Measurements from ENCODE around the gene MSI2. TPM values are rescaled to one million over a fixed set of nuclear protein-coding genes. Genes with fewer than 3 reads are reported as not detected.

Gene MSI2
- total and polyA plus RNA-seq, 2 experiments from 2014 or later, result 18.9 to 41.8 TPM

DNA sequence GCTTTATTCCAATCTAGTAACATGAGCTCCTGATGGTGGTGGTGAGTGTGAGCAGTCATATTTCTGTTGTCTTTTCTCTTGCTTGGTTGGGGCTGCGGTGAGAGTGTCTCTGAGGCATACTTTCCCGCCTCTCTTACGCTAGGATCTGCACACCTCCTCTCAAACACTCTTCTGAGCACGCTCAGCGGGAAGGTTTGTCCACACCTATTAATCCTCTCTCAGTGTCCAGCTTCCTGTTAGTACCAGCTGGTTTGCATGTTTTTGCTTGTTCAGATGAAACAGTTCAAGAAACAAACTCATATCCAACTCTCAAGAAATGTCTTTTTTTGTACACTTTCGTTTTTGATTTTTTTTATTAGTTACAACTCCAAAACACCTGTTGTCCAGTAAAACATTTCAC lies 399.2 kb downstream of the MSI2 start:
- H3K36me3 ChIP-seq (ENCODE audit: insufficient read depth), result no peaks in the 10 kb centered on the region
- TF ChIP-seq ZNF331 (CRISPR knock-in tag; IDR thresholded peaks at IDR 0.05; ENCODE audit: low read depth) (no peak), POLR2AphosphoS5 (IDR thresholded peaks at IDR 0.05; ENCODE audit: low read depth) (no peak), ZNF114 (CRISPR knock-in tag; IDR thresholded peaks at IDR 0.05) (no peak), CREB1 (CRISPR knock-in tag; IDR thresholded peaks at IDR 0.05; ENCODE audit: low read depth) (no peak), STAT1 (IDR thresholded peaks at IDR 0.05; ENCODE audit: unreplicated experiment) (no peak), JUNB (IDR thresholded peaks at IDR 0.05; ENCODE audit: unreplicated experiment) (no peak), NANOG (IDR thresholded peaks at IDR 0.05; ENCODE audit: borderline replicate concordance) (no peak), EZH2phosphoT487 (IDR thresholded peaks at IDR 0.05; ENCODE audit: unreplicated experiment) (no peak)
- TF ChIP-seq, protein P1, sequence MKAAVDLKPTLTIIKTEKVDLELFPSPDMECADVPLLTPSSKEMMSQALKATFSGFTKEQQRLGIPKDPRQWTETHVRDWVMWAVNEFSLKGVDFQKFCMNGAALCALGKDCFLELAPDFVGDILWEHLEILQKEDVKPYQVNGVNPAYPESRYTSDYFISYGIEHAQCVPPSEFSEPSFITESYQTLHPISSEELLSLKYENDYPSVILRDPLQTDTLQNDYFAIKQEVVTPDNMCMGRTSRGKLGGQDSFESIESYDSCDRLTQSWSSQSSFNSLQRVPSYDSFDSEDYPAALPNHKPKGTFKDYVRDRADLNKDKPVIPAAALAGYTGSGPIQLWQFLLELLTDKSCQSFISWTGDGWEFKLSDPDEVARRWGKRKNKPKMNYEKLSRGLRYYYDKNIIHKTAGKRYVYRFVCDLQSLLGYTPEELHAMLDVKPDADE (IDR thresholded peaks at IDR 0.05), result no peak
- TF ChIP-seq, protein P2, sequence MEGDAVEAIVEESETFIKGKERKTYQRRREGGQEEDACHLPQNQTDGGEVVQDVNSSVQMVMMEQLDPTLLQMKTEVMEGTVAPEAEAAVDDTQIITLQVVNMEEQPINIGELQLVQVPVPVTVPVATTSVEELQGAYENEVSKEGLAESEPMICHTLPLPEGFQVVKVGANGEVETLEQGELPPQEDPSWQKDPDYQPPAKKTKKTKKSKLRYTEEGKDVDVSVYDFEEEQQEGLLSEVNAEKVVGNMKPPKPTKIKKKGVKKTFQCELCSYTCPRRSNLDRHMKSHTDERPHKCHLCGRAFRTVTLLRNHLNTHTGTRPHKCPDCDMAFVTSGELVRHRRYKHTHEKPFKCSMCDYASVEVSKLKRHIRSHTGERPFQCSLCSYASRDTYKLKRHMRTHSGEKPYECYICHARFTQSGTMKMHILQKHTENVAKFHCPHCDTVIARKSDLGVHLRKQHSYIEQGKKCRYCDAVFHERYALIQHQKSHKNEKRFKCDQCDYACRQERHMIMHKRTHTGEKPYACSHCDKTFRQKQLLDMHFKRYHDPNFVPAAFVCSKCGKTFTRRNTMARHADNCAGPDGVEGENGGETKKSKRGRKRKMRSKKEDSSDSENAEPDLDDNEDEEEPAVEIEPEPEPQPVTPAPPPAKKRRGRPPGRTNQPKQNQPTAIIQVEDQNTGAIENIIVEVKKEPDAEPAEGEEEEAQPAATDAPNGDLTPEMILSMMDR (conservative IDR thresholded peaks at IDR 0.05; ENCODE audit: low read depth in 2 of 2), result no peak
- TF ChIP-seq, protein P3, sequence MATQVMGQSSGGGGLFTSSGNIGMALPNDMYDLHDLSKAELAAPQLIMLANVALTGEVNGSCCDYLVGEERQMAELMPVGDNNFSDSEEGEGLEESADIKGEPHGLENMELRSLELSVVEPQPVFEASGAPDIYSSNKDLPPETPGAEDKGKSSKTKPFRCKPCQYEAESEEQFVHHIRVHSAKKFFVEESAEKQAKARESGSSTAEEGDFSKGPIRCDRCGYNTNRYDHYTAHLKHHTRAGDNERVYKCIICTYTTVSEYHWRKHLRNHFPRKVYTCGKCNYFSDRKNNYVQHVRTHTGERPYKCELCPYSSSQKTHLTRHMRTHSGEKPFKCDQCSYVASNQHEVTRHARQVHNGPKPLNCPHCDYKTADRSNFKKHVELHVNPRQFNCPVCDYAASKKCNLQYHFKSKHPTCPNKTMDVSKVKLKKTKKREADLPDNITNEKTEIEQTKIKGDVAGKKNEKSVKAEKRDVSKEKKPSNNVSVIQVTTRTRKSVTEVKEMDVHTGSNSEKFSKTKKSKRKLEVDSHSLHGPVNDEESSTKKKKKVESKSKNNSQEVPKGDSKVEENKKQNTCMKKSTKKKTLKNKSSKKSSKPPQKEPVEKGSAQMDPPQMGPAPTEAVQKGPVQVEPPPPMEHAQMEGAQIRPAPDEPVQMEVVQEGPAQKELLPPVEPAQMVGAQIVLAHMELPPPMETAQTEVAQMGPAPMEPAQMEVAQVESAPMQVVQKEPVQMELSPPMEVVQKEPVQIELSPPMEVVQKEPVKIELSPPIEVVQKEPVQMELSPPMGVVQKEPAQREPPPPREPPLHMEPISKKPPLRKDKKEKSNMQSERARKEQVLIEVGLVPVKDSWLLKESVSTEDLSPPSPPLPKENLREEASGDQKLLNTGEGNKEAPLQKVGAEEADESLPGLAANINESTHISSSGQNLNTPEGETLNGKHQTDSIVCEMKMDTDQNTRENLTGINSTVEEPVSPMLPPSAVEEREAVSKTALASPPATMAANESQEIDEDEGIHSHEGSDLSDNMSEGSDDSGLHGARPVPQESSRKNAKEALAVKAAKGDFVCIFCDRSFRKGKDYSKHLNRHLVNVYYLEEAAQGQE (IDR thresholded peaks at IDR 0.05; ENCODE audit: unreplicated experiment), result no peak
- TF ChIP-seq, protein P4, sequence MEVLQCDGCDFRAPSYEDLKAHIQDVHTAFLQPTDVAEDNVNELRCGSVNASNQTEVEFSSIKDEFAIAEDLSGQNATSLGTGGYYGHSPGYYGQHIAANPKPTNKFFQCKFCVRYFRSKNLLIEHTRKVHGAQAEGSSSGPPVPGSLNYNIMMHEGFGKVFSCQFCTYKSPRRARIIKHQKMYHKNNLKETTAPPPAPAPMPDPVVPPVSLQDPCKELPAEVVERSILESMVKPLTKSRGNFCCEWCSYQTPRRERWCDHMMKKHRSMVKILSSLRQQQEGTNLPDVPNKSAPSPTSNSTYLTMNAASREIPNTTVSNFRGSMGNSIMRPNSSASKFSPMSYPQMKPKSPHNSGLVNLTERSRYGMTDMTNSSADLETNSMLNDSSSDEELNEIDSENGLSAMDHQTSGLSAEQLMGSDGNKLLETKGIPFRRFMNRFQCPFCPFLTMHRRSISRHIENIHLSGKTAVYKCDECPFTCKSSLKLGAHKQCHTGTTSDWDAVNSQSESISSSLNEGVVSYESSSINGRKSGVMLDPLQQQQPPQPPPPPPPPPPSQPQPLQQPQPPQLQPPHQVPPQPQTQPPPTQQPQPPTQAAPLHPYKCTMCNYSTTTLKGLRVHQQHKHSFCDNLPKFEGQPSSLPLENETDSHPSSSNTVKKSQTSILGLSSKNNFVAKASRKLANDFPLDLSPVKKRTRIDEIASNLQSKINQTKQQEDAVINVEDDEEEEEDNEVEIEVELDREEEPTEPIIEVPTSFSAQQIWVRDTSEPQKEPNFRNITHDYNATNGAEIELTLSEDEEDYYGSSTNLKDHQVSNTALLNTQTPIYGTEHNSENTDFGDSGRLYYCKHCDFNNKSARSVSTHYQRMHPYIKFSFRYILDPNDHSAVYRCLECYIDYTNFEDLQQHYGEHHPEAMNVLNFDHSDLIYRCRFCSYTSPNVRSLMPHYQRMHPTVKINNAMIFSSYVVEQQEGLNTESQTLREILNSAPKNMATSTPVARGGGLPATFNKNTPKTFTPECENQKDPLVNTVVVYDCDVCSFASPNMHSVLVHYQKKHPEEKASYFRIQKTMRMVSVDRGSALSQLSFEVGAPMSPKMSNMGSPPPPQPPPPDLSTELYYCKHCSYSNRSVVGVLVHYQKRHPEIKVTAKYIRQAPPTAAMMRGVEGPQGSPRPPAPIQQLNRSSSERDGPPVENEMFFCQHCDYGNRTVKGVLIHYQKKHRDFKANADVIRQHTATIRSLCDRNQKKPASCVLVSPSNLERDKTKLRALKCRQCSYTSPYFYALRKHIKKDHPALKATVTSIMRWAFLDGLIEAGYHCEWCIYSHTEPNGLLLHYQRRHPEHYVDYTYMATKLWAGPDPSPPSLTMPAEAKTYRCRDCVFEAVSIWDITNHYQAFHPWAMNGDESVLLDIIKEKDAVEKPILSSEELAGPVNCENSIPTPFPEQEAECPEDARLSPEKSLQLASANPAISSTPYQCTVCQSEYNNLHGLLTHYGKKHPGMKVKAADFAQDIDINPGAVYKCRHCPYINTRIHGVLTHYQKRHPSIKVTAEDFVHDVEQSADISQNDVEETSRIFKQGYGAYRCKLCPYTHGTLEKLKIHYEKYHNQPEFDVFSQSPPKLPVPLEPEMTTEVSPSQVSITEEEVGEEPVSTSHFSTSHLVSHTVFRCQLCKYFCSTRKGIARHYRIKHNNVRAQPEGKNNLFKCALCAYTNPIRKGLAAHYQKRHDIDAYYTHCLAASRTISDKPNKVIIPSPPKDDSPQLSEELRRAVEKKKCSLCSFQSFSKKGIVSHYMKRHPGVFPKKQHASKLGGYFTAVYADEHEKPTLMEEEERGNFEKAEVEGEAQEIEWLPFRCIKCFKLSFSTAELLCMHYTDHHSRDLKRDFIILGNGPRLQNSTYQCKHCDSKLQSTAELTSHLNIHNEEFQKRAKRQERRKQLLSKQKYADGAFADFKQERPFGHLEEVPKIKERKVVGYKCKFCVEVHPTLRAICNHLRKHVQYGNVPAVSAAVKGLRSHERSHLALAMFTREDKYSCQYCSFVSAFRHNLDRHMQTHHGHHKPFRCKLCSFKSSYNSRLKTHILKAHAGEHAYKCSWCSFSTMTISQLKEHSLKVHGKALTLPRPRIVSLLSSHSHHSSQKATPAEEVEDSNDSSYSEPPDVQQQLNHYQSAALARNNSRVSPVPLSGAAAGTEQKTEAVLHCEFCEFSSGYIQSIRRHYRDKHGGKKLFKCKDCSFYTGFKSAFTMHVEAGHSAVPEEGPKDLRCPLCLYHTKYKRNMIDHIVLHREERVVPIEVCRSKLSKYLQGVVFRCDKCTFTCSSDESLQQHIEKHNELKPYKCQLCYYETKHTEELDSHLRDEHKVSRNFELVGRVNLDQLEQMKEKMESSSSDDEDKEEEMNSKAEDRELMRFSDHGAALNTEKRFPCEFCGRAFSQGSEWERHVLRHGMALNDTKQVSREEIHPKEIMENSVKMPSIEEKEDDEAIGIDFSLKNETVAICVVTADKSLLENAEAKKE (CRISPR knock-in tag; IDR thresholded peaks at IDR 0.05), result no peak
- H3K4me1 Mint-ChIP-seq, result peaks cover 23% of the 10 kb centered on the region
- H3K4me2 ChIP-seq, result no peak overlapping the region
- no peak overlapping the region for H3K4me3 ChIP-seq
- H3F3A ChIP-seq (replicated peaks; ENCODE audit: low read depth), result no peaks in the 10 kb centered on the region
- DNase-seq (ENCODE audit: low spot score) (no peak), ATAC-seq (no peak)
- no peak overlapping the region for H3K27ac ChIP-seq (ENCODE audit: low read depth)
- H3K27ac Mint-ChIP-seq, result no peak overlapping the region
- no peaks in the 10 kb centered on the region for H4K20me1 ChIP-seq (replicated peaks; ENCODE audit: insufficient read depth)
- no peaks in the 10 kb centered on the region for H3K27me3 ChIP-seq (ENCODE audit: insufficient read depth)
- no peak overlapping the region for H3K4me3 Mint-ChIP-seq
- no peaks in the 10 kb centered on the region for H3K79me2 ChIP-seq (replicated peaks; ENCODE audit: insufficient read depth)
- H3K36me3 Mint-ChIP-seq (ENCODE audit: low read depth), result peaks cover 5% of the 10 kb centered on the region; the same call in 2 of the 3 replicates
- H3K9me2 ChIP-seq (ENCODE audit: insufficient read depth), result no peaks in the 10 kb centered on the region
- peaks cover 11% of the 10 kb centered on the region for H3K4me1 ChIP-seq (ENCODE audit: insufficient read depth)
- peaks cover 2% of the 10 kb centered on the region for H3K27me3 Mint-ChIP-seq (ENCODE audit: insufficient read depth, low read depth, poor library complexity)
- no peak overlapping the region for H2AFZ ChIP-seq
- H3K9me3 Mint-ChIP-seq, result no peaks in the 10 kb centered on the region

All from GM23338 (cell line).